GM21528 (cell line): ENCODE measurements around the gene CA7.
"Not testable (repeated sequence)": the region's sequence is repeated elsewhere in the genome, so short reads cannot be mapped to it uniquely, and the experiment has no call there.

ENCODE experiments used
- ATAC-seq: cut with Tn5 transposase; IDR thresholded peaks from one replicate; pipeline ENCODE4 v1.9.1; 2021; ENCODE audit warnings: mild to moderate bottlenecking, moderate library complexity; ENCODE audit not compliant: unreplicated experiment, low FRiP score

The CA7 gene

DNA sequence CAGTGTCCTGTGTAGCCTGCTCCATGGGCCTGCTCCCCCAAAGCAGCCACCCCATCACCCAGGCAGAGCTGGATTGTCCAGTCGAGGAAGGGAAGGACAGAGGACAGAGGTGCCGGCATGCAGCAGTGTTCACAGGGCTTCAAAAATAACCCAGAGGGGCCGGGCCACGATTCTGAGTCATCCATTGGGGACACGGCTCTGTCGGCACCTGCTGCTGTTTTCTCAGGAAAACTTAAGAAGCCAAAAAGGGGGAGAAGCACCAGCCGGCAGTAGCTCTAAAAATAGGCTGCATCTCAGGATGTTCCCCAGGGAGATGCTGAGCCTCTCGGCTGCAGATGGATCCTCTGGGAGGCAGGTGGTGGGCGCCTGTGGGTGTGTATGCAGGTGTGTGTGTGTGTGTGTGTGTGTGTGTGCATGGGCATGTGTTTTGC, 1.6 kb downstream of the CA7 start:
- no peak for ATAC-seq

DNA sequence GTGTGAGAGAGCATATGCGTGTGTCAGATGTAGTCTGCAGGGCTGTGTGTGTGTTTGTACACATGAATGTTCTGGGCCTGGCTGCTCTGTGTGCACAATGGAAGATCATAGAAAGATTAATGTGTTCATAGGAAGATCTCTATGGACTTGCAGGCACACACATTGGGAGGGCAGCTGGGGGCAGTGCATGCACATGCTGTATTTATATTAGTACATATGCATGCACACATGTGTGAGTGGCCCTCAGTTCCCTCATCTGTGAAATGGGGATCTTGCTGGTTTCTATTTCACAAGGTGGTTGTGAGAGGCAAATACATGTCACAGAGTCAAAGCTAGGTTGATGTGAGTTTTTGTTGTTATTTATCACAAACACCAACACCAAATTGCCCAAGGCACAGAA, 2.1 kb downstream of the CA7 start:
- ATAC-seq = no peak

DNA sequence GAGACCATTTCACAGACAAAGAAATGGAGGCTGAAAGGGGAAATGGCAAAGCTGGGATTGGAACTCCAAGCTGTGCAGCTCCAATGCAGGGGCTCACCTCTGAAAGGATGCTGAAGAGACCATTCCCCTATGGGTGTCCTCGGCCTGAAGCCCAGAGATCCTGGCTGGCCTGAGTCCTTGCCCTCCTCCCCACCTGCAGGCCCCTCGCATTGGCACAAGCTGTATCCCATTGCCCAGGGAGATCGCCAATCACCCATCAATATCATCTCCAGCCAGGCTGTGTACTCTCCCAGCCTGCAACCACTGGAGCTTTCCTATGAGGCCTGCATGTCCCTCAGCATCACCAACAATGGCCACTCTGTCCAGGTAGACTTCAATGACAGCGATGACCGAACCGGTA, 2.6 kb downstream of the CA7 start:
- no peak for ATAC-seq

- ATAC-seq = no peak
These were observed 3.4 kb downstream of the CA7 start for GRCh38 chr16:66847533-66848067.

- ATAC-seq = no peak
These were observed 4.0 kb downstream of the CA7 start for GRCh38 chr16:66848172-66848571.

- ATAC-seq = no peak
These were observed 4.8 kb downstream of the CA7 start for GRCh38 chr16:66849021-66849420.

DNA sequence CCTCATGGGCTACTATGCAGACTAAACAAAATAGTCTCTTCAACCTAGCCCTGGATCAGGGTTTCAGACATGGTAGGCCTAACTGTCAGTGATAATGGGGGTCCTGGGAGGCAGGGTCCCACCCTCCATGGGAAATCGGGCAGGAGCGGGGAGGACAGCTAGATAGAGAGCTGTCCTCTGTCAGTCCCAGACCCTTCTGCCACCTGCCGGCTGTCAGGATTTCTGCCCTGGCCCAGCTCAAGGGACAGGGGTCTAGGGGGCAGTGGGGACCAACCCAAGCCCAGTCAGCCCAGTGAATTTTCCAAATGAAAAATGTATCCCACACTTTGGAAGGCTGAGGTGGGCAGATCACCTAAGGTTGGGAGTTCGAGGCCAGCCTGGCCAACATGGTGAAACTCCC, 5.3 kb downstream of the CA7 start:
- no peak for ATAC-seq

DNA sequence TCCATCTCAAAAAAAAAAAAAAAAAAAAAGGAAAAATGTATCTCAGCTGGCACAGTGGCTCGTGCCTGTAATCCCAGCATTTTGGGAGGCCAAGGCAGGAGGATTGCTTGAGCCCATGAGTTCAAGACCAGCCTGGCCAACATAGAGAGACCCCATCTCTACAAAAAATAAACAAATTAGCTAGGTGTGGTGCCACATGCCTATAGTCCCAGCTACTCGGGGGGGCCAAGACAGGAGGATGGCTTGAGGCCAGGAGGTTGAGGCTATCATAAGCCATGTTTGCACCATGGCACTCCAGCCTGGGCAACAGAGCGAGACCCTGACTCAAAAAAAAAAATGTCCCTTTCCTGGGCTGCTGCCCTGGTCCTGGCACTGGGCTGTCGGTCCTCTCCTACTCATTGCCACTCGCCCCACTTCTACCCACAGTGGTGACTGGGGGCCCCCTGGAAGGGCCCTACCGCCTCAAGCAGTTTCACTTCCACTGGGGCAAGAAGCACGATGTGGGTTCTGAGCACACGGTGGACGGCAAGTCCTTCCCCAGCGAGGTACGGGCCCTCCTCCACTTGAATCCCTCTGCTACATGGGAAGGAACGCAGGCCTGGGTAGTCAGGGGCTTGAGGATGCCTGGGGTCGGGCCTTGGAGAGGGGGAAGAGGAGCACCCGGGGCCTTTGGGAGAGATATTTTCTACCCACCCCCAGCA, 6.1 kb downstream of the CA7 start:
- no peak for ATAC-seq

- no peak for ATAC-seq
These were observed 7.2 kb downstream of the CA7 start for GRCh38 chr16:66851166-66851964.

DNA sequence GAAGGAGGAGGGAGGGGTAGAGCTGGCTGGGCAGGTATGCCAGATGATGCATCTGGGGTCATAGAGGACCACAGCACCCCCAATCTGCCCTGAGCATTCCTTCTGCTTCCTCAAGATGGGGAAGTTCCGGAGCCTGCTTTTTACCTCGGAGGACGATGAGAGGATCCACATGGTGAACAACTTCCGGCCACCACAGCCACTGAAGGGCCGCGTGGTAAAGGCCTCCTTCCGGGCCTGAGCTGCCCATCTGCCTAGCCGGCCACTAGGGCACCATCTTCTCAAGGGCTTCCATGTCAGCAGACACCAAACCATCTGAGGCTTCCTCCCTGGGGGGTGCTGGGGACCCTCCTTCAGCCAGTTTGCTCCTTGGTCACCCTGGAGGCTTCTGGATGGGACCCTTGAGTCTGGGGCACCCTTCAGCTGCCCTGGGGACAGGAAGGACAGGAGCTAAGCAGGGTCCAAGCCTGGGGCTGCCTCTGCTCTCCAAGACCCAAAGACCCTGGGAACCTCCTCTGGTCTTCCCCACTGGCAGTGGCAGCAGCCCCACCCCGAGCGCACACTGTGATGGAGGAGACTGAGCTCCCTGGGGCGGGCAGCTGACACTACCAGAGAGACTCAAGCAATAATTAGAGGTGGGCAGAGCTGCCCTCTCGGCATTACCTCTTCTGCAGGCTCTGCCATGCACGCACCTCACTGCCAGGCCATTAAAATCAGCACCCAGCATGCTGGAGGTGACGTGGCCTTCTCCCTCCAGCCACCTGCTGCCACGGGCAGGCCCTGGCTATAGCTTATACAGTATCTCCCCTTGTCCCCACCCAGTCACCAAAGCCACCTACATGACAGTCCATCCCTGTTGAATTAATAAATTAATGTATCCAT, 9.3 kb downstream of the CA7 start:
- ATAC-seq = no peak

- ATAC-seq = no peak
These were observed 12.0 kb downstream of the CA7 start for GRCh38 chr16:66856184-66856730.

- no peak for ATAC-seq
These were observed 12.6 kb downstream of the CA7 start for GRCh38 chr16:66856801-66857200.

- no peak for ATAC-seq
These were observed 13.2 kb downstream of the CA7 start for GRCh38 chr16:66857437-66857836.

DNA sequence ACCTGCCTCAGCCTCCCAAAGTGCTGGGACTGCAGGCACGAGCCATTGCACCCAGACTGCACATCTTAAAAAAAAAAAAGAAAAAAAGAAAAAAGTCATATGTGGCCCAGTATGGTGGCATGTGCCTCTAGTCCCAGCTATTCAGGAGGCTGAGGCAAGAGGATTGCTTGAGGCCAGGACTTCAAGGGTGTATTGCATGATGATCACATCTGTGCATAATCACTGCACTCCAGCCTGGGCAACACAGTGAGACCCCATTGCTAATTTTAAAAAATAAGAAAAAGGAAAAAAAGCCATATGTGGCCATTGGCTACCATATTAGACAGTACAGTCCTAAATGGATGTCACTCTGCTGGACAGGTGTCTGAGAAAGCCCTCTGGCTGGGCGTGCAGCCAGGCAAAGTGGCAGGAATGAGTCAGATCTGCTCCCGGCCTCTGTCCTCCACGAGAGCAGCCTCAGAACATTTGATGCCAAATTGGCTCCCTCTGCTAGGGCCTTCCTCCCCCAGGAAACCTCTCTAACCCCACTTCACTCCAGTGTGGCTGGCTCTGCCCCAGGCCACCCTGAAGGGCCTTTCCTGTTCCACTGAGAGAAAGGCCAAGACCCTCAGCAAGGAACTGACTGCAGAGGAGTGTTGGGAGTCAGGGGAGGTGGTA, 14.7 kb downstream of the CA7 start:
- ATAC-seq = no peak

DNA sequence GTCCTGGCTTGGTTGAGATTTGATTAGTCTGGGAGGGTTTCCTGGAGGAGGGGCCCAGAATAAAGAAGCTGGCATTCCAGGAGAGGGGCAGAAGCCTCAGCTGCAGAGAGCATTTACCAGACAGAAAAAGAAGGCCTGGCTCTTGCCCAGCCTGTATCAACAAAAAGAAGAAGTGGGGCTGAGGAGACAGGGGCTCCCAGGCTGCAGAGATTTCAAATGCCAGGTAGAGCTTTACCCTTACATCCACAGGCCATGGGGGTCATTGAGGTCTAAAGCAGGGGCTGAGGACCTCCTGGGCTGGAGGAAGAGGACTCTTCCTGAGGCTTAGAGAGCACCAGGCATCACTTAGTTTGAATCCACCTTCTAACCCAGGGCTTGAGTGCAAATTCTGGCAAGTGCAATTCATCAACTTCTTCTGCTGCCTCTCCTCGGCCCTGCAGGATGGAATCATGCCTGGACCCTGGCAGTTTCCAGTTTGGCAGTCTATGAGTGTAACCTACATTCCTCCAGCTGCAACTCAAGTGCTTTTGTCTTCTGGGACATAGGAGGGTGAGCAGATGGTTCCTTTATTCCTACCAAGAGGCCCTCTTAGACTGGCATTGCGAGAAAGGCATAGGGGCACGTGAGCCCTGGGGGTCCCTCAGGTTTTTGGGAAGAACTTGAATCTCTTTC, 15.3 kb downstream of the CA7 start:
- no peak for ATAC-seq

GRCh38 chr16:66862023-66862520, 17.9 kb downstream of the CA7 start:
- no peak for ATAC-seq

GRCh38 chr16:66863707-66864106, 19.5 kb downstream of the CA7 start:
- ATAC-seq = no peak

GRCh38 chr16:66869424-66869823, 25.2 kb downstream of the CA7 start:
- no peak for ATAC-seq

DNA sequence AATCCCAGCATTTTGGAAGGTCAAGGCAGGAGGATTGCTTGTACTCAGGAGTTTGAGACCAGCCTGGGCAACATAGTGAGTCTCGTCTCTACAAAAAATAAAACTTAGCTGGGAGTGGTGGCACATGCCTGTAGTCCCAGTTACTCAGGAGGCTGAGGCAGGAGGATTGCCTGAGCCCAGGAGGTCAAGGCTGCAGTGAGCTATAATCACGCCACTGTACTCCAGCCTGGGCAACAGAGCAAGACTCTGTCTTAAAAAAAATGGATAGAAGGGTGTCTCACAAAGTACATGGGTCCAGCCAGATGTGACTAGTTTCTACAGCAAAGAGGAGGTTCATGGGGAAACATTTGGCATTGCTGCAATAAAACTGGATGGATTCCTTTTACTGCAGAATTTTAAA, 27.1 kb downstream of the CA7 start:
- ATAC-seq = not testable (repeated sequence)
